CD14-positive monocyte (primary cell): ENCODE measurements around the gene ENTPD7. TPM values are rescaled to one million over a fixed set of nuclear protein-coding genes. Genes with fewer than 3 reads are reported as not detected.

Experiments used
- DNase-seq, 3 donors: peaks; one replicate each; pipeline ENCODE4 v3.0.0-alpha.2; 2011 to 2022
- H2AFZ ChIP-seq: 2 replicates; pipeline ENCODE4 v1.6.0; 2012; ENCODE audit warnings: mild to moderate bottlenecking, low read depth, low read length, inconsistent platforms; ENCODE audit not compliant: insufficient read depth, poor library complexity, severe bottlenecking
- H3K27ac ChIP-seq, 2 donors: 1 replicate in 1 of 2; 2 replicates in 1 of 2; pipeline ENCODE4 v1.5.1; 2012 to 2013; ENCODE audit warnings: low read length in 2 of 2, control low read depth in 1 of 2, inconsistent platforms in 1 of 2, low read depth in 1 of 2, mild to moderate bottlenecking in 1 of 2
- H3K27me3 ChIP-seq, 2 donors: one replicate each; pipeline versions ENCODE4 v1.6.0 to v1.6.1; 2011 to 2013; ENCODE audit warnings: low read length in 2 of 2; ENCODE audit not compliant: control insufficient read depth in 2 of 2, insufficient read depth in 2 of 2
- H3K36me3 ChIP-seq, 2 donors: replicated peaks in 1 of 2; 1 replicate in 1 of 2; 2 replicates in 1 of 2; pipeline versions ENCODE4 v1.5.1 to v1.6.1; 2012 to 2013; ENCODE audit warnings: low read length in 2 of 2, control low read depth in 1 of 2, inconsistent platforms in 1 of 2, mild to moderate bottlenecking in 1 of 2; ENCODE audit not compliant: insufficient read depth in 2 of 2, control insufficient read depth in 1 of 2
- H3K4me1 ChIP-seq, 2 donors: 1 replicate in 1 of 2; 2 replicates in 1 of 2; pipeline versions ENCODE4 v1.5.1 to v1.6.1; 2012 to 2013; ENCODE audit warnings: low read length in 2 of 2, control low read depth in 1 of 2, inconsistent platforms in 1 of 2, mild to moderate bottlenecking in 1 of 2, moderate library complexity in 1 of 2; ENCODE audit not compliant: insufficient read depth in 2 of 2, control insufficient read depth in 1 of 2
- H3K4me2 ChIP-seq: replicated peaks from 2 replicates; pipeline ENCODE3; 2012; ENCODE audit warnings: low read length, moderate library complexity, mild to moderate bottlenecking; ENCODE audit not compliant: poor library complexity, severe bottlenecking; ENCODE audit errors: extremely low read depth
- H3K4me3 ChIP-seq, 3 experiments: fragments of 200-600 bp in 1 of 3; sonication (generic) in 1 of 3; replicated peaks in 1 of 3; 1 replicate in 2 of 3; 2 replicates in 1 of 3; pipeline ENCODE4 v1.5.1; 2011 to 2013; ENCODE audit warnings: low read length in 3 of 3, mild to moderate bottlenecking in 3 of 3, control low read depth in 2 of 3, low read depth in 2 of 3, inconsistent platforms in 1 of 3, moderate library complexity in 1 of 3
- H3K79me2 ChIP-seq: 2 replicates; pipeline ENCODE4 v1.6.0; 2012; ENCODE audit warnings: mild to moderate bottlenecking, control low read depth, inconsistent platforms, low read length, moderate library complexity; ENCODE audit not compliant: insufficient read depth
- H3K9ac ChIP-seq: 2 replicates; pipeline ENCODE4 v1.6.0; 2017; ENCODE audit warnings: low read length, mild to moderate bottlenecking; ENCODE audit not compliant: insufficient read depth, poor library complexity, severe bottlenecking
- H3K9me3 ChIP-seq, 2 donors: replicated peaks in 1 of 2; 1 replicate in 1 of 2; 2 replicates in 1 of 2; pipeline versions ENCODE4 v1.5.1 to v1.6.1; 2012 to 2013; ENCODE audit warnings: low read length in 2 of 2, control low read depth in 1 of 2; ENCODE audit not compliant: control insufficient read depth in 1 of 2, insufficient read depth in 1 of 2
- H4K20me1 ChIP-seq: 2 replicates; pipeline ENCODE4 v1.6.0; 2012; ENCODE audit warnings: mild to moderate bottlenecking, low read length, control low read depth, moderate library complexity; ENCODE audit not compliant: insufficient read depth
- H3K27ac Mint-ChIP-seq, 7 donors: one replicate each; pipeline ENCODE4 v1.8.0; 2020; ENCODE audit warnings: mild to moderate bottlenecking in 7 of 7, mixed read lengths in 7 of 7, moderate library complexity in 6 of 7, inconsistent platforms in 2 of 7
- H3K27me3 Mint-ChIP-seq, 3 donors: one replicate each; pipeline ENCODE4 v1.8.0; 2021 to 2022; ENCODE audit warnings: low read depth in 3 of 3, mild to moderate bottlenecking in 3 of 3, mixed read lengths in 3 of 3, moderate library complexity in 3 of 3, inconsistent platforms in 1 of 3
- H3K36me3 Mint-ChIP-seq, 2 donors: one replicate each; pipeline ENCODE4 v1.8.0; 2020; ENCODE audit warnings: mixed read lengths in 2 of 2, inconsistent platforms in 1 of 2, mild to moderate bottlenecking in 1 of 2
- H3K4me1 Mint-ChIP-seq: one replicate; pipeline ENCODE4 v1.8.0; 2020; ENCODE audit warnings: mild to moderate bottlenecking, mixed read lengths
- H3K4me3 Mint-ChIP-seq, 2 donors: one replicate each; pipeline ENCODE4 v1.8.0; 2020; ENCODE audit warnings: mild to moderate bottlenecking in 2 of 2, mixed read lengths in 2 of 2, moderate library complexity in 1 of 2
- H3K9me3 Mint-ChIP-seq, 7 donors: one replicate each; pipeline ENCODE4 v1.8.0; 2020 to 2022; ENCODE audit warnings: mixed read lengths in 7 of 7, mild to moderate bottlenecking in 6 of 7, moderate library complexity in 6 of 7, inconsistent platforms in 2 of 7
- whole genome bisulfite sequencing: methylation state at CpG from one replicate; pipeline ENCODE4 v1.1.5; 2013; ENCODE audit warnings: missing lambda C conversion rate; ENCODE audit not compliant: insufficient coverage; 5-methylcytosine and 5-hydroxymethylcytosine counted together
- intact Hi-C, 2 donors: fragments of 100-400 bp; cut with micrococcal nuclease; formaldehyde crosslinking; loops; one replicate each; pipeline versions ENCODE4 v1.15.0 to v1.15.1; 2023
- polyA plus RNA-seq, 3 donors: library from polyadenylated mRNA; depleted of rRNA in 1 of 3; unstranded in 2 of 3; stranded (reverse) in 1 of 3; fragments of 300-500 nt in 2 of 3; fragments of >200 nt in 1 of 3; fragmentation: Illumina TruSeq in 2 of 3; gene quantifications; 1 replicate in 2 of 3; 2 replicates in 1 of 3; pipeline ENCODE4 v1.2.3, GENCODE V29; 2012 to 2021
- TF ChIP-seq, protein P1 (sequence below): fragments of 200-600 bp; IDR thresholded peaks from one replicate; pipeline ENCODE4 v1.8.0; 2022; ENCODE audit warnings: antibody characterized with exemption, mild to moderate bottlenecking

The ENTPD7 gene
- polyA plus RNA-seq, 3 donors, result 1.2 to 2.9 (median 2.2) TPM

DNA sequence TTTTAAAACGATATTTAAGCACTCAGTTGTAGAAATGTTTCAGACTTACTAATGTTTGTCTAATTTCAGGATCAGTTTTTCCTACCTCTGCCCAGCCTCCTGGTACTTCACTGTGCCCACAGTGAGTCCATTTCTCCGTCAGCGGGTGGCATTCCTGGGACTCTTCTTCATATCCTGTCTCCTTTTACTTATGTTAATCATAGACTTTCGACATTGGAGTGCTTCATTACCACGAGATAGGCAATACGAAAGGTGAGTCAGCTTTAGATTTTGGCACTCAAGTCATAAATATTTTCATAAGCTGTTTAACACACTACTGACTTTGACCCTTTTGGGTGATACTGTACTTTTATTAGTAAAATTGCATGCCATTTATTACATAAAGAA is 2.1 kb downstream of the ENTPD7 start:
- Mint-ChIP-seq H3K27me3 (peaks cover 0 to 5% (median 0%) of the 10 kb centered on the region in 3 donors), H3K4me3 (no peak overlapping the region)
- no peak overlapping the region for H3K4me2 ChIP-seq

DNA sequence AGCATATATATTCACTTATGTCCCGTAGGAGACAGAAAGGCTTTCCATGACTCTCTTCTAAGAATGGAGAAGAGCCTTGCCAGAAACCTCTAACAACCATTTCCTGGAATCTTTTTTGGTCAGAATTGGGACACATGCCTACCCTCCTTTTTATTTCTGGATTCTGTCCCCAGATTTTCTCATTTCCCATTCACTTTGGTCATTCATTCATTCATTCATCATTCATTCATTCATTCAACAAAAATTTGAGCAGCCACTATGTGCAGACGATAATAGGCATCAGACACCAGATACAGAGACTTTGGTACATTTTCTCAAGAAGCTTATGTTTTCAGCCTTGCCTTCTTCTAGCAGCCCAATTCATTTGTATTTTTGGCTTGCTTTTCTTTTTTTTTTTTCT is 6.0 kb downstream of the ENTPD7 start:
- no peaks in the 10 kb centered on the region for H3K9me3 Mint-ChIP-seq
- H3K79me2 ChIP-seq, result peaks cover 6% of the 10 kb centered on the region
- peaks cover 3 to 39% of the 10 kb centered on the region in 2 donors for H3K36me3 ChIP-seq
- no peak overlapping the region for H3K4me2 ChIP-seq
- H3K27ac ChIP-seq, result no peak overlapping the region
- no peak overlapping the region for H2AFZ ChIP-seq
- H3K27ac Mint-ChIP-seq, result no peak overlapping the region
- peaks cover 10% of the 10 kb centered on the region for H3K4me1 Mint-ChIP-seq
- no peak for DNase-seq
- no peaks in the 10 kb centered on the region for H3K9me3 ChIP-seq
- WGBS, result 100% methylated on average over 1 of the region's 2 CpGs
- H3K36me3 Mint-ChIP-seq, result peaks cover 32 to 36% of the 10 kb centered on the region in 2 donors
- intact Hi-C loops, result no loop called here
- TF ChIP-seq, protein P1, sequence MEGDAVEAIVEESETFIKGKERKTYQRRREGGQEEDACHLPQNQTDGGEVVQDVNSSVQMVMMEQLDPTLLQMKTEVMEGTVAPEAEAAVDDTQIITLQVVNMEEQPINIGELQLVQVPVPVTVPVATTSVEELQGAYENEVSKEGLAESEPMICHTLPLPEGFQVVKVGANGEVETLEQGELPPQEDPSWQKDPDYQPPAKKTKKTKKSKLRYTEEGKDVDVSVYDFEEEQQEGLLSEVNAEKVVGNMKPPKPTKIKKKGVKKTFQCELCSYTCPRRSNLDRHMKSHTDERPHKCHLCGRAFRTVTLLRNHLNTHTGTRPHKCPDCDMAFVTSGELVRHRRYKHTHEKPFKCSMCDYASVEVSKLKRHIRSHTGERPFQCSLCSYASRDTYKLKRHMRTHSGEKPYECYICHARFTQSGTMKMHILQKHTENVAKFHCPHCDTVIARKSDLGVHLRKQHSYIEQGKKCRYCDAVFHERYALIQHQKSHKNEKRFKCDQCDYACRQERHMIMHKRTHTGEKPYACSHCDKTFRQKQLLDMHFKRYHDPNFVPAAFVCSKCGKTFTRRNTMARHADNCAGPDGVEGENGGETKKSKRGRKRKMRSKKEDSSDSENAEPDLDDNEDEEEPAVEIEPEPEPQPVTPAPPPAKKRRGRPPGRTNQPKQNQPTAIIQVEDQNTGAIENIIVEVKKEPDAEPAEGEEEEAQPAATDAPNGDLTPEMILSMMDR, result no peak
- no peaks in the 10 kb centered on the region for H4K20me1 ChIP-seq
- no peaks in the 10 kb centered on the region for H3K27me3 ChIP-seq
- no peak overlapping the region for H3K9ac ChIP-seq
- H3K27me3 Mint-ChIP-seq, result no peaks in the 10 kb centered on the region
- H3K4me3 ChIP-seq, result no peak overlapping the region
- no peak overlapping the region for H3K4me3 Mint-ChIP-seq
- H3K4me1 ChIP-seq, result peaks cover 0 to 1% of the 10 kb centered on the region in 2 donors

More for the DNA sequence above, 2.1 kb downstream of the ENTPD7 start:
- DNase-seq, result no peak
- peaks cover 42% of the 10 kb centered on the region for H3K4me1 Mint-ChIP-seq
- peaks cover 16% of the 10 kb centered on the region for H3K79me2 ChIP-seq
- no peaks in the 10 kb centered on the region for H3K27me3 ChIP-seq
- peaks cover 25 to 30% of the 10 kb centered on the region in 2 donors for H3K36me3 Mint-ChIP-seq
- no peak overlapping the region for H3K27ac Mint-ChIP-seq
- peaks cover 0 to 28% of the 10 kb centered on the region in 2 donors for H3K36me3 ChIP-seq
- 100% methylated on average over 2 of the region's 6 CpGs for WGBS
- no peaks in the 10 kb centered on the region for H3K9me3 ChIP-seq
- TF ChIP-seq, protein P1, result no peak
- no peaks in the 10 kb centered on the region for H3K9me3 Mint-ChIP-seq
- H3K9ac ChIP-seq, result no peak overlapping the region
- no peak overlapping the region for H3K27ac ChIP-seq
- H4K20me1 ChIP-seq, result no peaks in the 10 kb centered on the region
- H3K4me1 ChIP-seq, result peaks cover 30 to 37% of the 10 kb centered on the region in 2 donors
- no peak overlapping the region for H2AFZ ChIP-seq
- intact Hi-C loops, result no loop called here
- H3K4me3 ChIP-seq, result no peak overlapping the region
